Measurements from ENCODE around the gene ERGIC1.
A peak's percentile ranks its signal among the peaks of the same experiment; 100 is the strongest.
"Not testable (repeated sequence)": the region's sequence is repeated elsewhere in the genome, so short reads cannot be mapped to it uniquely, and the experiment has no call there.

Gene ERGIC1

DNA sequence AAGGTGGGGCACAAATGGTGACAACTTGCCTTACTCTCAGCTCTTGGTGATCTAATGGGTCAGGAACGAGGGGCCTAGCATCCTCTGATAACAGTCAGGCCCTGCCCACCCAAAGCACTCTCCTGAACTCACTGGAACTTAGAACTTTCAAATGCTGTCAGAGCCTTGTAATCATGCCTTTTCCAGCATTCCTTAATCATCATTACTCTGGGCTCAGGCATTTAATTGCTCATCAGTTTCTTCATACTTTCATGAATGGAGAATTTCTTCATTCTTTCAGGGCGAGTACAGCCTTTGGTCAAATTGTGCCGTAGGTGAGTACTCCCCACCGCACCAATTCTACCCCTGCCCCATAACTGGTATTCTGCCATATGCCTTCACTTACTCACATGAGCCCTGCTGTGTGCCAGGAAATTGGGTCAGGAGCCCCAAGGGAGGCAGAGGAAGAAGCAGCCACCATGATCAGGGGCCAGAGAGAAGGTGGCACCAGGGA is 32.8 kb upstream of the ERGIC1 start:
- DNase-seq, result peak; percentile 30 to 48

DNA sequence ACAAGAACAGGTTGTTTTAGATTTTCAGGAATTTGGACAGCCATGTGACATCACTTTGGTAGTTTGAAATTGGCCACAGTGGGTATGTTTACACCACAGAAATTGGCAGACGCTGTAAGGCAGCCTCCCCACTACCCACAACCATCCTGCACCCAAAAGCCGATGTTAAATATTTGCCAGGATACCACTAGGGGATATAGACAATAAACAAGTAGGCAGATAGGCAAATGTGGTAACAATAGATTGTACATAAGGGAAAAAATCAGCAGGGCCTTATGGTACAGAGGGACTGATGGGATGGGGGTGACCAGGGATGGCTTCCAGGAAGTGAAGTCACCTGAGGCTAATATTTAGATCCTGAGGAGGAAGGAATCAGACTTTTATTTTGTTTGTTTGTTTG is 31.9 kb upstream of the ERGIC1 start:
- DNase-seq, result no peak

DNA sequence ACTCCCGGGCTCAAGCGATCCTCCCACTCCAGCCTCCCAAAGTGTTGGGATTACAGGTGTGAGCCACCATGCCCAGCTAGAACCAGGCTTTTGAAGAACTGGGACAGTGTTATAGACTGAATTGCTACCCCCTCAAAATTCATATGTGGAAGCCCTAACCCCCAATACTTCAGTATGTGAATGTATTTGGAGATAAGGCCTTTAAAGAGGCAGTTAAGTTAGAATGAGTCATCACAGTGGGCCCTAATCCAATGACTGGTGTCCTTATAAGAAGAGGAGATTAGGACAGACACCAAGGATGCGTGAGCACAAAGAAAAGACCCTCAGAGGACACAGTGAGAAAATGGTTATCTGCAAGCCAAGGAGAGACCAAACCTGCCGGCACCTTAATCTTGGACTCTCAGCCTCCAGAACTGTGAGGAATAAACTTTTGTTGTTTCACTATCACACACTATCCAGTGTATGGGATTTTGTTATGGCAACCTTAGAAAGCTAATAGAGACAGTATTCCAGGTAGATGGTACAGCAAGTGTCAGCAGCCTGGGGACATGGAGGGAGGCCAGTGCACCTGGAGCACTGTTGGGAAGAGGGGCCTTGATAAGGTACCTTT is 31.4 kb upstream of the ERGIC1 start:
- DNase-seq, result no peak

DNA sequence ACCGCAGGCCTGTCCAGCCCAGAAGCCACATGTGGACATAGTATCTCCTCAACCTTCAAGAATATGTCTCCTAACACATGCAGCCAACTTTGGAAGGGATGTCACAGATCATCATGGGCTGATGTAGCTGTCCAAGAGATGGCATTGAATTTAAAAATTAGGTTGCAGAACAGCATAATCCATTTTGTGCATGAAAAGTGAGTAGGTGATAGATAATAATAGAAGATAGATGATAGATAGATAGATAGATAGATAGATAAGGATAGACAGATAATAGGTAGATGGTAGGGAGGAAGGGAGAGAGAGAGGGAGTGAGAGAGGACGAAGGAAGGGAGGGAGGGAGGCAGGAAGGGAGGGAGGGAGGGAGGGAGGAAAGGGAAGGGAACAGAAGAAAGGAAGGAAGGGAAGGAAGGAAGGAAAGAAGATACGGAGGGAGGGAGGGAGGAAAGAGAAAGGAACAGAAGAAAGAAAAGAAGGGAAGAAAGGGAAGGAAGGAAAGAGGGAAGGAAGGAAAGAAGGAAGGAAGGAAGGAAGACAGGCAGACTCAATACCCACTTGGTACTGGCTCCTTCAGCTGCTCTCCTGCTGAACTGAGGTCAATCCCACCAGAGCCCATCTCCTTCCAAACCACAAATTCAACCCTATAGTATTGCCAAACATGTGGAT is 28.9 kb upstream of the ERGIC1 start:
- DNase-seq, result no peak

DNA sequence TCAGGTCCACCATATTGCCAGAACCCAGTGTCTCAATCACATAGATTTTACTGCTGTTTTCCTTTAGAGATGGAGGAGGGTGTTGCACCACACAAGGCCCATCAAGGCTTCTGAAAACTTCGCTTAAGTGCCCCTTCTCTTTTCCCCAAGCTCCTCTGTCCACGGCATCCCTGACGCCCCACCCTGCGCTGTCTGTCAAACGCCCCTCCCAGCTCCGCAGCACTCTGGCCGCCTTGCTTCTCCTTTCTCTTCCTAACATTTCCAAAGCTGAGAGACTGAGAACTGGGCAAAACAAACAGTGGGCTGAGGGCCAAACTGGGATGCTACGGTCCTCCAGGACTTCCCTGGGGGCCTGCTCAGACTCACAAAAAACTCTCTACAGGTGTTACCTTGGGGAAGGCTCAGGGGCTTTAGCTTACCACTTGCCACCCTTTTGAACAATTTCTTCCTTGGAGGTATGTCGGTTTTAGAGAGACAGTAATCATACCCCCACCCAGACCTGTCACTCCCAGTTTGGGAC is 28.3 kb upstream of the ERGIC1 start:
- no peak for DNase-seq

DNA sequence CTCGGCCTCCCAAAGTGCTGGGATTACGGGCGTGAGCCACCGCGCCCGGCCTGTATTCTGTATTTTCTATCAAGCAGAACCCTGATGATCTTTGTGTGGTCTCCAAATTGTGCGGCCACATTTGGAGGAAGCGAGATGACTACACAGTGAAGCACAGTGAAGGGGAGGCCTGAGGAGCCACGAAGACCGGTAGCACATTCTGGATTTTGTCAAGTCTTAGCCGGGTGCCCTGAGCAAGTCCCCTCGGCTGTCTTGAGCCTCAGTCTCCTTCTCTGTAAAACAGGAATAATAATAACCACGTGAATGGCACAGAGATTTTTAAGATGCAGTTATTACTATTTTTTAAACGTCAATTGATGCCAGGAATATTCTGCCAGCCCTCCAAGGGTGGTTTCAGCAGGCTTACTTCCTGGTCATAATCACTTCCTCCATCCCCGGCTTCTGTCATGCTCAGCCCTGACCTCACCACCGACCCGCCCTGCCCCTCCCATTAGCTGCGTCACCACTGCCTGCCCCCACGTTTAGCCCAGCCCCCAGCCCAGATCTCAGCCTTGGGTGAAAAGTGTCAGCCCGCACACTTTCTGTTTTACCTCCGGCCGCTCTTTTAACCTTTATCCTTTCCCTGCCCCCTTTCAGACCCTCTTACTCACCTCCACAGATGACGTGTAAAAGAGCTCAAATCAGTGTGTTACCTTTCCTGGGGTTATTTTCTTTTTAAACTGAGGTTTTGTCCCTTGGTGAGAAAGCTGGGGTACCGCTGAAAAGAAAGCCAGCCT is 27.0 kb upstream of the ERGIC1 start:
- DNase-seq, result no peak

DNA sequence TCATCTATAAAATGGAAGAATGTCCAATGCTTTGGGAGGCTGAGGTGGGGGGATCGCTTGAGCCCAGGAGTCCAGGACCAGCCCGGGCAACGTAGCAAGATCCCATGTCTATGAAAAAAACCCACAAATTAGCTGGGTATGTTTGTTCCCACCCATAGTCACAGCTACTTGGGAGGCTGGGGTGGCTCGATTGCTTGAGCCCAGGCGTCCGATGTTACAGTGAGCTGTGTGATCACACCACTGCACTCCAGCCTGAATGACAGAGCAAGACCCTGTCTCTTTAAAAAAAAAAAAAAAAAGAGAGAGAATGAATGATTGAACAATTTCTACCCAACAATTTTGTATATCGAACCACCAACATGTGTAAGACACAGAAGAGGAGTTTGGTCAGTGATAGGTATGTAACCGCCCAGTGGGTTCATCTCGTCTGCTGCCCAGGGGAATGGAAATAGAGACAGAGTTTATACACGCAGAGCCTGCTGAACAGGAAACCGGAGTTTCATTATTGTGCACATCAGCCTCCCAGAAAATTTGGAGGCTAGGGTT is 26.2 kb upstream of the ERGIC1 start:
- DNase-seq, result no peak

DNA sequence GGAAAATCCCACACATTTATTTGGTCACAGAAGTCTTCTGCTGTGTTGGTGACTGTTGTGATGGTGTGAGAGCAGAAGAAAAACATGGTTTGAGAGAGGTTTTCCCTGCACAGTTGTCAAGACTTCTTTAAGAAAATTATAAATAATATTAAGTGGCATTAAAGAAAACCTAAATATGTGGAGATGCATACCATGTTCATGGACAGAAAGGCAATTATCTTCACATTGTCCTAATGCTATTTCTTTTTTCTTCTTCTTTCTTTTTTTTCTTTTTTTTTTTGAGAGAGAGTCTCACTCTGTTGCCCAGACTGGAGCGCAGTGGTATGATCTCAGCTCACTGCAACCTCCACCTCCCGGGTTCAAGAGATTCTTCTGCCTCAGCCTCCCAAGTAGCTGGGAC is 24.3 kb upstream of the ERGIC1 start:
- no peak for DNase-seq

DNA sequence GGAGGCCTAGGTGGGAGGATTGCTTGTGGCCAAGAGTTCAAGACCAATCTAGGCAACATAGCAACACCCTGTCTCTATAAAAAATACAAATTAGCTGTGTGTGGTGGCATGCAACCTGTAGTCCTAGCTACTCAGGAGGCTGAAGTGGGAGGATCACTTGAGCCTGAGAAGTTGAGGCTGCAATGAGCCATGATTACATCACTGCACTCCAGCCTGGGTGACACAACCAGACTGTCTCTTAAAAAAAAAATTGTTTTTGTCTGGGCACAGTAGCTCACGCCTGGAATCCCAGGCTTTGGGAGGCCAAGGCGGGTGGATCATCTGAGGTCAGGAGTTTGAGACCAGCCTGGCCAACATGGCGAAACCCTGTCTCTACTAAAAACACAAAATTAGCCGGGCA is 23.1 kb upstream of the ERGIC1 start:
- DNase-seq, result not testable (repeated sequence)

DNA sequence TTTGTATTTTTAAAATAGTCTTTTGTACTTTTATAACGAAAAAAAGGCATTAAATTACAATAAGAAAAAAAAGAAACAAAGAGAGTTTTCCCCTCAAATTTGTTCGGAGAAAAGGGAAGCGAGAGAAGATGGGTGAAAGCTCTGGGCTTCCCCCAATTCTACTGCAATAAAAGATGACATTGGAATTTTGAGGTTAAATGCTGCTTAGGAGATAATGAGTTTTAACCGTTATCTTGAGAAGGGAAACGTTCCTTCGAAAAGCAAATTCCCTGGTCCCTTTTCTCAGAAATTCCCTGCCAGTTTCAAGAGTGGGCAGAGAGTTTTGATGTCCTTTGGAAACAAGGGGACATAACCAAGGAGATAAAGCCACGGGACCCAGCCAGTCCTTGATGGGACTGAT is 18.4 kb upstream of the ERGIC1 start:
- DNase-seq, result no peak

DNA sequence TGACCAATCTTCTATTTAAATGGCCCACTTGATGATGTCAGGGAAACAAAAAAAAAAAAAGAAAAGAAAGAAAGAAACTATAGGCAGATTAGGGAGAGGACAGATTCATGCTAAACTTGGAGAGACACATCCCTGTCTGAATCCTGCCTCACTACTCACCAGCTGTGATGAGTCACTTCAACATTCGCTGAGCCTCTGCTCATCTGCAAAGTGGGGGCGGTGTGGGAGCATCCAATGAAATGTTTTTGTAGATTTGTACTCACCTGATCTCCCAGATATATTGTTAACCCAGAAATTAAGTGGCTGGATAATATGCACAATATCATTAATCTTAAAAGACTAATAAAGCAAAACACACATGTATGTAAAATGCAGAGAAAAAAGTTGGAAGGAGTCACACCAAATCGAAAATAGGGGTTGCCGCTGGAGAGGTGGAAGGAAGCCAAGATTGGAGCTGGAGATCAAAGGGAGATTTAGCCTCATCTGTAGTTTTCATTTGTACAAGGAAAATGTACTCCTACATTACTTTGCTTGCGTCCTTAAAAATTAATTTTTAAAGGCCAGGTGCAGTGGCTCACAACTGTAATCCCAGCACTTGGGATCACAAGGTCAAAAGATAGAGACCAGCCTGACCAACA is 17.0 kb upstream of the ERGIC1 start:
- no peak for DNase-seq

DNA sequence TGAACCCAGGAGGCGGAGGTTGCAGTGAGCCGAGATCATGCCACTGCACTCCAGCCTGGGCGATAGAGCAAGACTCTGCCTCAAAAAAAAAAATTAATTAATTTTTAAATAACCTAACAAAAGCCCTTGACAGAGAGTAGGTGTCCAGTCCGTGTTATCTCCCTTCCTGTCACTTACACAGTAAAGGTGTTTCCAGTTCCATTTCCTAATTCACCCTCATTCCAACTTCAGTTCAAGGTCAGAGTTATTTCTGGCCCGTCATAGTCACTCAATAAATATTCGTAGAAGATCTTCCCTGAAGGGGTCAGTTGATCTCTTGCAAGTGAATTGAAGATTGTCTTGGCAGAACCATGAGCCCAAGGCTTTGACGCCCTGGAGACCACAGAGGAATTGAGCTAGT is 16.4 kb upstream of the ERGIC1 start:
- DNase-seq, result no peak

DNA sequence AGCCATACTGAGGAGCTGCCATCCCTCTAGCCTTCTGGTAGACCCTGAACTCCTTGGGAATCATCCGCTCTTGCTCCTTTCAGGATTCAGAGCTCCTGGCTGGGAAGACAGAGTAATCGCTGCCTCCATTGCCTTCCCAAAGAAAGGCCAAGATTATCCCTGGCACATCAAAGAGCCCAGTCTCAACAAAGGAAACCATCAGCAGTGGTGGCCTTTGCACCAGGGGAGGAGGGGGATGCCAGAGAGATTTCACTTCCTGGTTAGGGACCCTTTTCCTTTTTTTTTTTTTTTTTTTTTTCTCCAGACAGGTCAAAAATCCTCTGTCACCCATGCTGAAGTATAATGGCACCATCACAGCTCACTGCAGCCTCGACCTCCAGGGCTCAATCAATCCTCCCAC is 16.0 kb upstream of the ERGIC1 start:
- no peak for DNase-seq

DNA sequence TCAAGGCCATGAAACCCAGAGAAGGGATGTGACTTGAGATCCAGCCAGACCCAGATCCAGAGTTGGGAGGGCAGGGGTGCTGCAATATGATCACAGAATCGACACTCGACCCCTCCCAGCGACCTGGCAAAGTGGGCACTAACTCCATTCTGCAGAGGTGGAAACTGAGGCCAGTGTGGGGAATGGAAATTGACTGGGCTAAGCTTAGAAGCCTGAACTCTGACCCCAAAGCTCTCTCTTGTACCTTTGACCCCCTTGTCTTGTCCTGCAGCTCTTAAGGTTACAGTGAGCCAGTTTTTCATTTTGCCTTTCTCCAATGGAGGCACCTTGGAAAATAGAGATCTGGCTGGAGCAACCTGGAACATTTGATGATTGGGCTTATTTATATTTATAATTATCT is 14.5 kb upstream of the ERGIC1 start:
- no peak for DNase-seq

DNA sequence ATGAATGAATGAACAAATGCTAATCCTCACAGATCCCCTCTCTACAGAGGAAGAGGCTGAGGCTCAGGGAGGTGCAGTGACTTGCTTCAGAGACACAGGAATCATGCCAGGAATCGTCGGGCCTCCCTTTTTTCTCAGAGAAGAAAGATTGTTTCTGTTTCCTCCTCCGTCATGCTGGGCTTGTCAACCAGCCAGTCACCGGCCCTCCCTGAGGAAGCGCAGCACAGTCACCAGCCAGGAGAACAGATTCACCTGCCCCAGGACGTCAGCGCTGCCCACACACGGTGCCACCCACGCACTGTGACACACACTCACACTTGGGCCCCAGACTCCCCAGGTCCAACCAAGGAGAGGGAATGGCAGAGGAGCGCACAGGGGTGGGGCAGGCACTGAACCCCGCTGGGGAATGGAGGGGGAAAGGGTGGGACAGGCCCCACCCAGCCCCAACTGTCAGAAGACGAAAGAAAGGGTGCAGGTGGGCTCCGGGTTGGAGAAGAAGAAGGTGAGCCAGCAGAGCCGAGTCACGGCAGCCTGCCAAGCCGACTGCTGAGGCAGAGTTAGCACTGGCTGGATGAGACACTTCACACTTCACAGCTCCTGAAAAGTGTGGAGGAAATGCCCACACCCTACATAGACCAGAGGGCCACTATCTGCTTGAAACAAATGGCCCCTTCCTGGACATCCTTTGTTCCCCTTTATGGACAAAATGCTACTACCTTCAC is 13.8 kb upstream of the ERGIC1 start:
- no peak for DNase-seq

DNA sequence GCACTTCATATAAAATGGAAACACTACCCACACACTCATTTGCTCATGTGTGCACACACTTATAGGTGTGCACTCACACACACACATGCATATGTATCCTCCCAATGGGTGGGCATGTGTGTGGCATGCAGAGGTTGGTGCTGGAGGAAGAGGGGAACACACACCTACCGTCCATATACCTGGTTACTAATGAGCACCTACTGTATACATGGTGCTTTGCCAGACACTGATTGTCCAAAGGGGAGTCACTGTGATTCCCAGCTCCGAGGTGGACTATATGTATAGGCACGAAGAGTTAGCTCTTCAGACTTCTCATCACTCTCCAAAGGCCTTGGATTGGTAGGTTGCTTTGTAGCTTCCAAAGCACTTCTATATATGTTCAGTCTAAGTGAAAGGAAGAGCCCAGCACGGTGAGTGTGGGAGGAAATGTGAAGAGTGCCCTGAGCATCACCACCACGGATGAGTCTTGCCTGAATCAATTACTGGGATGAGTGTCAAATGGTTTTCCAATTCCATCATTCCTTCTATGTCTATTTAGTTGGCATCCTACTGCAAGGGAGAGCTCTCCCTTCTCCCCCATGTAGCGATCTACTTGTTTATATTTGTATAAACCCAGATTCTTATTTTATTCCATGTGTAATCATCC is 12.6 kb upstream of the ERGIC1 start:
- no peak for DNase-seq

DNA sequence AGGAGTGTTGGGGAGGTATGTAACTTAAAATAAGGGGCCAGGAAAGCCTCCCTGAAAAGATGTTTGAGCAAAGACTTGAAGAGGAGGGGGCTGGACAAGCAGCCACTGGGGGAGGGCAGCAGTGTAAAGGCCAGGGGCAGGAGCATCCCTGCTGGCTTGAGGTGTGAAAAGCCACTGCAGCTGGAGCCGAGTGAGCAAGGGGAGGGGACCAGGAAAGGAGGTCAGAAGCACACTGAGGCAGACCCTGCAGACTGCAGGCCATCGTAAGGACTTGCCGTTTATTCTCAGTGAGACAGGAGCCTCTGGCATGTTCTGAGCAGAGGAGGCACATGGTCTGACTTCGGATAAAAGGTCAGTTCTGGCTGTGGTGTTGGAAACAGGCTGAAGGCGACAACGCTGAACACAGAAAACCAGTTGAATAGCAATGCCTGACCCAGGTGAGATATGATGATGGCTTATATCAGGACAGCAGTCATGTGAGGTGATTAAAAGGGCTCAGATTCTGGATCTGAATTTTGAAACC is 10.2 kb upstream of the ERGIC1 start:
- no peak for DNase-seq

DNA sequence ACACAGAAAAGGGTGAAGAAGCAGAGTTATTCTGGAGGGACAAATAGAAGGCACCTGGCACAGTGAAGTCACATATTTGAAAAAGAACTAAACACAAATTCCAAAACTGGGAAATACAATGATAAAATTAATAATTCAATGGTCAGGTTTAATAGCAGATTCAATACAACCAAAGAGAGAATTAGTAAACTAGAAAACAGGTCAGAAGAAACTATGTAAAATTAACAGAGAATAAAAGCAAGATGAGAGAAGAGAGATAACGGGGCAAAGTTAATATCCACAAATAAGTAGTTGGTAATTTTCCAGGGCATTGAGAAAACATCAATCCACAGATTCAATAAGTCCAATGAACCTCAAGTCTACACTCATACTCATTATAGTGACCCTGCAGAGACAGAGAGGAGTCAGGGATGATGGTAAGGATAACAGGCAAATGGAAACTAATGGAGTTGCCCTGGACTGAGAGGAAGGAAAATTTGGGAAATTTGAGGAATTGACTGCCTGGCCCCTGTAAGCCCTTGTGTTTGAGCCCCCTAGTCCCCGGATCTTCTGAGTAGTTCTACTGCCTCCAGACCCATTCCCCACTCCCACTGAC is 8.3 kb upstream of the ERGIC1 start:
- DNase-seq, result no peak

DNA sequence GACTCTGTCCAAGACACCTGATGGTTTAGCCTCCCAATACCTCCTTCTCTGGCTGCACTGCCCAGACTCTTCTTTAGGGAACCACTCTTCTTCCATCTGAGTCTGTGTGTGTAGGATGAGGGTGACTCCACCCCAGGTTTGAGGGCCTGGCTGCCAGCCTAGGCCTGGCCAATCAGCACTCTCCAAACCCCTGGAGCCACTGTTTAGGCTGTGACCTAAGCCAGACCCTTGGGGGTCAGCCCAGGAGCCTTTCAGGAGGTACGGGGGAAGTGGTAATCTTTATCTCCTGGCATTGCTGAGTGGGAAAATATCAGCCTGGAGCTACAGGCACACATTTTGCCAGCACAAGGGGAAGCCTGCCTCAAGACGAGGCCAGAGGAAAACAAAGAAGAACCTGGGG is 6.2 kb upstream of the ERGIC1 start:
- DNase-seq, result no peak

DNA sequence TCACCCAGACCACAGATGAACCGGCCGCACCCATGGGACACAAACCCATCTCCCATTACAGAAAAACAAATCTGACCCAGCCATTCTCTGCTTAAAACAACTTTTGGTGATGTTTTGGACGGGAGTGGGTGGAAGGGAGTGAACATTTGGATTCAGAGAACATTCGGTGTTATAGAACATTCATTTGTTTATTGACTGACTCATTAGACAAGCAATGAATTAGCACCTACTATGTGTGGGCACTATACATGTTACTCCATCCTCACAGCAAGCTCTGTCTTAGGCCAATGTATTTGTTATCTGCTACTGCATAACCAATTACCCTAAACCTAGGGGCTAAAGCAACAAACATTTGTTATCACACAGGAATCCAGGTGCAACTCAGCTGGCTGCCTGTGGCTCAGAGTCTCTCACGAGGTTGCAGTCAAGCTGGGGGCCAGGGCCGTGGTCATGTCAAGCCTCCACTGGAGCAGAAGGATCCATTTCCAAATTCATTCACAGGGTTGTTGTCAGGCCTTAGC is 5.1 kb upstream of the ERGIC1 start:
- no peak for DNase-seq

DNA sequence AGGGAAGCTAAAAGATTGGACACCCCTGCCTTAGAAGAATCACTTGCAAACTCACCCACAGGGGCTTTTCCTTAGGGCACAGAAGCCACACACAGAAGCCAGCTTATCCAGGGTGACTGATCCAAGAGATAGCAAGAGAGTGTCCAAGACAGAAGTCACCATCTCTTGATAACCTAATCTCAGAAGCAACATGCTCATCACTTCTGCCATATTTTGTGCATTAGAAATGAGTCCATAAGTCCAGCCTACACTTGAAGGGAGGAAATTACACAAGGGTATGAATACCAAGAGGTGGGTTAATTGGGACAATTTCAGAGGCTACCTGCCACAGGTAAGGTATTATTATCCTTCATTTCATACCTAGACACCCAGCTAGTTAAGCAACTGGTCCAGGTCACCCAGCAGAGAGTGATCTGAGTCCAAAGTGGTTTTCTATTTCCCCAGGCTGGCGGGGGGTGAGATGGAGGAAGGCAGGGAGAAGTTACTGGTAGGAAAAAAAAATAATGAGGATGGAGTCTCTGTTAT is 3.7 kb upstream of the ERGIC1 start:
- no peak for DNase-seq
